Measurements from ENCODE around the gene CCDC61.

CCDC61 gene

DNA sequence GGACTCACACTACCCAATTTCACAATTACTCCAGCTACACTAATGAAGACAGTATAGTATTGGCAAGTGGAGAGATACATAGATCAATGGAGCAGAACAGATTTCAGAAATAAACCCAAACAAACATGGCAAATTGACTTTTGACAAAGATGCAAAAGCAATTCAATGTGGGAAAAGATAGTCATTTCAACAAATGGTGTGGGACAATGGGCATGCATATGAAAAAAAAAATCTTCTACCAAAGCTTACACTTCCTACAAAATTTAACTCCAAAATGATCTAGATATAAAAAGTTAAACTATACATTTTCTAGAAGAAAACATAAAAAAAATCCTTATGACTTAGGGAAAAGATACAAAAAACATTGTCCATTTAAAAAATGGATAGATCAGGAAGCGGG lies 48.3 kb downstream of the CCDC61 start:
- no peak for DNase-seq

DNA sequence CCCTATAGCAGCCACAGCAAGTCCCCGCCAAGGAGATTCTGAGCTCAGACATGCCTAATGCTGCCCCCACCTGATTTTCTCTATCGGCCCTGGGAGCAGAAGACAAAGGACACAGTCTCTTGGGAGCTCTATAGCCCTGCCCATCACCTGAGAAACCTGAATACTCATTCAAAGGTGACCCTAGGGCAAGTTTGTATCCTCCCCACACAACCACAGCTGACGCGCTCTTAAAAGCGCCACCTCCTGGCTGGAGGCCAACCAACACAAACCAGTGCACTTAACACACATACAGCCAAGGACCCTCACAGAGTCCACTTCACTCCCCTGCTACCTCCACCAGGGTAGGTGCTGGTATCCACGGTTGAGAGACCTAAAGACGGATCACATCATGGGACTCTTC lies 54.3 kb downstream of the CCDC61 start:
- peak; percentile 10 for DNase-seq

DNA sequence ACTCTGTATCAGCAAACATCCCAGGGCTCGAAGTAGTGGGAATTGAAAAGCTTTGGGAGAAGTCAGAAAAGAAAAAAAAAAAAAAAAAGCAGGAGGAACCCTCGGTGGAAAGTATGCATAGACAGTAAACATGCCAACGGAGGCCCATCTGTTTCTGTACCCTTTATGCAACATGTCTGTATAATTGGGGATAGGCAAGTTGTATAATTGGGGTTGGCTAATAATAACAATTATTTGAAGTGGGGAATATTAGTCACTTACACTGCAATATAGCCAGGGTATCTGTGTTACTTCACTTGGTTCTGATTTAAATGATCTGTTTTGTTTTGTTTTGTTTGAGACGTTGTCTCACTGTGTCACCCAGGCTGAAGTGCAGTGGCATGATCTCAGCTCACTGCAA lies 57.6 kb downstream of the CCDC61 start:
- DNase-seq = no peak

DNA sequence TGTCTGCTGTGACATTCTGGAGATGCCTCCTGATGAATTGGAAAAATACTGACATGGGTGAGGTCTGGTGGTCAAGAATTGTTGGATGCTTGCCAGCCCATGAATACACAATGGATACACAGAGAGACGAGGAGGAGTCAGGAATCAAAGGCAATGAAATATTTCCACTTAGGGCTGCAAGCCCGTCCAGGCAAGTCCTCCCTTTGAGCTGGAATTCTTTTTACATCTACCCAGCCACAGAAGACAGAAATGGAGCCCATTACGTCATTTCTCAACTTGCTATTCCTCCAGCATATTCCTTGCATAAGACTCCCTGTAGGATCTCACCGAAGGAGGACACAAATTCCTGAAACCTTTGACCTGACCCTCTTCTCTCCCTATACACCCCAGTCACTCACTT lies 61.3 kb downstream of the CCDC61 start:
- no peak for DNase-seq

DNA sequence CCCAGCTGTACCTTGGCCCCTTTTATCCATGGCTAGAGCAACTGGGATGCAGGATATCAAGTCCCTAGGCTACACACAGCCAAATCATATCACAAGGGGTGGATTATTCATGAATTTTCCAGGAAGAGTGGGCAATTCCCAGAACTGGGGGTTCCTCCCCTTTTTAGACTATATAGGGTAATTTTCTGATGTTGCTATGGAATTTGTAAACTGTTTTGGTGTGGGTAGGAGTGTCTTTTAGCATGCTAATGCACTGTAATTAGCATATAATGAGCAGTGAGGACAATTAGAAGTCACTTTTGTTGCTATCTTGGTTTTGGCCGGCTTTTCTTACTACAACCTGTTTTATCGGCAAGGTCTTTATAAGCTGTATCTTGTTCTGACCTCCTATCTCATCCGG lies 63.5 kb downstream of the CCDC61 start:
- DNase-seq = no peak

DNA sequence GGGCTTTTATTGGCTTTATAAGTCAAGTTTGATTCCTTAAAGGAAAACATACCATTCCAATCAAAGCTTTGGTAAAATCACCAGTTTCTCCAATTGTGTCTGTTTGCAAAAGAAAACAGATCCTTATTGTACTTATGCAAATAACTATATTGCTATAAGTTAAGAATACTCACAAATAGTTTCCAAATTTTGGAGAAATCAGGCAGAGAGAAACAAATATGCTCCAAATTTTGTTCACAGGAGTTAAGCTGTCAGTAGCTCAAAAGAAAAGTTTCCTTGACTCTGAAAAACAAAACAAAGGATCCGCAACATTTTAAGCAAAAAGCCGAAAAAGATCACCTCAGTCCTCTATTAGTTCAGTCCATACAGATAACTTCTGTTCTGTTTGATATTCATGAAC lies 64.7 kb downstream of the CCDC61 start:
- DNase-seq = no peak

DNA sequence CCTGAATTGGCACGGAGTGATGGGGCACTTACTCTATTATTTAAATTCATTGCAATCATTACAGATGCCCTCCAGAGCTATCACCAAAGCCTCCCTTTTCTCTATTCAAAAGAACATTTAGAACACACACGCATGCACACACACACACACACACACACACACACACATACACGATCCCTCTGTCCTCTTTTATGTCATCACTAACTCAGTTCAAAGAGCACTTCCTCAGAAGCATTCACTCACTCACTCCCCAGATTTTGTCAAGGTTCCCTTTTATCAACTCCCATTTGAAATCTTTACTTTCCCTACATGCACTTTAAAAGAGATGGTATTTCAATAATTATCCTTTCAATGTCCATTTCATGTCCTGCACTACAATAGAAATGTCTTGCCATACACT lies 67.9 kb downstream of the CCDC61 start:
- no peak for DNase-seq

DNA sequence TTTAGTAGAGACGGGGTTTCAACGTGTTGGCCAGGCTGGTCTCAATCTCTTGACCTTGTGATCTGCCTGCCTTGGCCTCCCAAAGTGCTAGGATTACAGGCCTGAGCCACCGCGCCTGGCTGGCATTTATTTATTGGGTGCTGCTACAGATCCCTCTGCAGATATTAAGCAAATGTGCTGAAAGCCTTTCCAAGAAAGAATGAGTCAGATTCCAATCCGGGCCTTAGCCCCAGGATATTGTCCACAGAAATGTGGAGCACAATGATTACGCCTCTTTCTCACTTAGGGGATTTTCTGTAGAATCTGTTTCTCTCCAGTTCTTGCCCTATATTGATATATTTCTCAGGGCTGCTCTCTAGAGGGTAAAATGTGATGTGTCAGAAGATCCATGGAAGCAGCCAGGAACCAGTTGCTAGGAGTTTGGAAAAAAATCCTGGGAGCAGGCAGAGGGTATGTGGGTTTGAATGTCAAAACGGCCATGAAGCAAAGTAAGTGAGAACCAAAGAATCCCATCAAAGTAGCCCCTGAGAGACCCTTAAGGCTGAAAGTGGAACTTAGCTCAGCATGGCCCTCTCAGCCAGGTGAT lies 70.3 kb downstream of the CCDC61 start:
- DNase-seq = no peak

DNA sequence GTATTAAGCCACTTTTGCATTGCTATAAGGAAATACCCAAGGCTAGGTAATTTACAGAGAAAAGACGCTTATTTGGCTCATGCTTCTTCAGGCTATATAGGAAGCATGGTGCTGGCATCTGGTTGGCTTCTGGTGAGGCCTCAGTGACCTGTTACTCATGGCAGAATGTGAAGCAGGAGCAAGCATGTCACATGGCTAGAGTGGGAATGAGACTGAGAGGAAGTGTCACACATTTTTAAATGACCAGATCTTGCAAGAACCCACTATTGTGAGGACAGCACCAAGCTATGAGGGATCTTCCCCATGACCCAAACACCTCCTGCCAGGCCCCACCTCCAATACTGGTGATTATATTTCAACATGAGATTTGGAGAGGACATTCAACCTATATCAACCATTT lies 71.2 kb downstream of the CCDC61 start:
- DNase-seq = no peak

DNA sequence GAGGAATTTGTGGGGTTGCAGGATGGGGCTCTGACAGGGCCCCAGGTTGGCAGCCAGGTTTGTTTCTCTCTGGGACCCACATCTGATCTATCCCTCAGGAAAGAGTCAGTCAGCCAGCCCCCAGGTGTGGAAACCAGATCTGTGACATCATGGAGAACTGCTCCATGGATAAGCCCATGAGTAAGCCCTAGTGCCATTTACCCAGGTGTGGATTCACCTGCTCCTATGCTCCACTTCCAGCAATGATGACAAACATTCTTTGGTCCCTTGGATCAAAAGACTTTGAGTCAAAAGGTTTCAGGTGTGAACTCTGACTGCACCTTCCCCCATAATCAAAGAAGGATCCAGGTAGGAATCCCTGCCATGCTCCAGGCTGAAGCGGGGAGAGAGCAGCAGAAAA lies 72.4 kb downstream of the CCDC61 start:
- no peak for DNase-seq
